Skeletal muscle satellite cell (primary cell): ENCODE results near the gene DBNL. TPM values are rescaled to one million over a fixed set of nuclear protein-coding genes. Genes with fewer than 3 reads are reported as not detected.
"Not testable (repeated sequence)": the region's sequence is repeated elsewhere in the genome, so short reads cannot be mapped to it uniquely, and the experiment has no call there.

Source experiments
- H3K27me3 ChIP-seq: 2 replicates; pipeline ENCODE4 v1.7.0; 2013; ENCODE audit warnings: low read length; ENCODE audit not compliant: control insufficient read depth, insufficient read depth
- H3K36me3 ChIP-seq: 2 replicates; pipeline ENCODE4 v1.7.0; 2013; ENCODE audit warnings: mild to moderate bottlenecking, control low read depth, low read length; ENCODE audit not compliant: insufficient read depth
- H3K4me1 ChIP-seq: 2 replicates; pipeline ENCODE4 v1.7.0; 2013; ENCODE audit warnings: low read length; ENCODE audit not compliant: control insufficient read depth, insufficient read depth
- H3K4me2 ChIP-seq: 2 replicates; pipeline ENCODE4 v1.7.0; 2013; ENCODE audit warnings: mild to moderate bottlenecking, low read length
- H3K4me3 ChIP-seq: 2 replicates; pipeline ENCODE4 v1.7.0; 2013; ENCODE audit warnings: low read length
- H3K9ac ChIP-seq: 2 replicates; pipeline ENCODE4 v1.7.0; 2013; ENCODE audit warnings: mild to moderate bottlenecking, low read depth, low read length, moderate library complexity
- H3K9me3 ChIP-seq: replicated peaks from 2 replicates; pipeline ENCODE4 v1.7.0; 2013; ENCODE audit warnings: mild to moderate bottlenecking, control low read depth, low read length
- total RNA-seq: library from RNA; depleted of rRNA; stranded (reverse); fragments of >200 nt; gene quantifications from 2 replicates; pipeline ENCODE4 v1.2.3, GENCODE V29; 2012; rRNA removed

Gene DBNL
- 113 and 117 TPM in 2 replicates for total RNA-seq

- peaks cover 21% of the 10 kb centered on the region for H3K4me1 ChIP-seq
- H3K9ac ChIP-seq = peak within 1 kb of the TSS; percentile 88
- H3K4me3 ChIP-seq = peak within 1 kb of the TSS; percentile 86
- H3K9me3 ChIP-seq = no peaks in the 10 kb centered on the region
- H3K36me3 ChIP-seq = peaks cover 16% of the 10 kb centered on the region
- peak within 1 kb of the TSS; percentile 89 for H3K4me2 ChIP-seq
- H3K27me3 ChIP-seq = no peaks in the 10 kb centered on the region
Observed at GRCh38 chr7:44044315-44045225, at the start of gene DBNL. DBNL (plus strand) TSS chr7:44044702; CDS start chr7:44044738, 36 bp downstream.

GRCh38 chr7:43997532-43997931 lies 47.0 kb upstream of the DBNL start, which contains the start of gene SPDYE1:
SPDYE1 (plus strand) TSS chr7:43997897; CDS start chr7:43999950, 2,053 bp downstream.
- not testable (repeated sequence) for H3K36me3 ChIP-seq, H3K4me3 ChIP-seq, H3K9ac ChIP-seq, H3K4me1 ChIP-seq, H3K27me3 ChIP-seq, H3K4me2 ChIP-seq, H3K9me3 ChIP-seq

DNA sequence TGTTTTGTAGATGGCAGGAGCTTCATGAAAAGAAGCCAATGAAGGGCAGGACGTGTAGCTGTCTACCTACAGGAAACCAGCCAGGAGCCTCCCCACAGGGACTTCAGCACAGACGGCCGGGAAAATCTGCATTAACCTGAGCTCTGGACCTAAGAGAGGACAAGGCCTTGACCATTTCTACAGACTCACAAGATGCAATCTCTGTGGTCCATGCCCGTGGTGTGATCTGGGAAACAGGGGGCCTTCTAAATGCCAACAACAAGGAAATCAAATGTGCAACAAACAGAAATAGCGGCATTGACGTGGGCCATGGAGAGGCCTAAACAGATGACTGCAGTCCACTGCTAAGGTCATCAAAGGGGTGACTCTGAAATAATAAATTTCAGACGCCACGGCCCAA lies 32.4 kb upstream of the DBNL start:
- not testable (repeated sequence) for H3K27me3 ChIP-seq, H3K9me3 ChIP-seq, H3K4me2 ChIP-seq, H3K4me3 ChIP-seq, H3K9ac ChIP-seq, H3K4me1 ChIP-seq, H3K36me3 ChIP-seq

DNA sequence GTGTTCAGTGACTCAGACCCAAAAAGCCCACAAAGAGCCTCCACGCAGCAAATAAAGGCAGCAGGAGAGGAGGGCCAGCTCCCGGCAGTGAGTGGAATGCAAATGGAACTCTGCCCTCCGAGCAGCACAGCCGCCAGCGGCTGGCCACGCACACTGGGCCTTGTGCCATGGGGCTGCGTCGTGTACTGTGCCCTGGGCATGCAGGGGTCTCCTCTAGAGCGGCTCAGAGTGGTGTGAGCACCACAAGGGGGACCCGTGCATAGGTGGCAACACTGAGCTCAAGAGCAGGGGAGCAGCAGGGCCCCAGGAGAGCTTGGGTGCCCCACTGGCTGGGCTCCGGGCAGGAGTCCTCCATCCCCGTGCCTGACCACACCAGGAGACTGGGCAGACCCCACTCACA lies 29.4 kb upstream of the DBNL start:
- H3K27me3 ChIP-seq, H3K9me3 ChIP-seq, H3K4me1 ChIP-seq, H3K4me2 ChIP-seq, H3K36me3 ChIP-seq, H3K4me3 ChIP-seq, H3K9ac ChIP-seq: not testable (repeated sequence)

GRCh38 chr7:44018857-44019807 lies 25.4 kb upstream of the DBNL start:
- not testable (repeated sequence) for H3K9me3 ChIP-seq, H3K4me1 ChIP-seq, H3K36me3 ChIP-seq, H3K27me3 ChIP-seq
- Histone ChIP-seq H3K4me2 (peak overlapping the region; percentile 77), H3K4me3 (peak overlapping the region; percentile 95), H3K9ac (peak overlapping the region; percentile 95)

- not testable (repeated sequence) for H3K4me2 ChIP-seq, H3K9ac ChIP-seq, H3K4me3 ChIP-seq, H3K4me1 ChIP-seq, H3K27me3 ChIP-seq, H3K36me3 ChIP-seq, H3K9me3 ChIP-seq
Observed at GRCh38 chr7:44019825-44020224, 24.7 kb upstream of the DBNL start.

- not testable (repeated sequence) for H3K4me3 ChIP-seq, H3K9me3 ChIP-seq, H3K36me3 ChIP-seq, H3K4me2 ChIP-seq, H3K27me3 ChIP-seq, H3K9ac ChIP-seq, H3K4me1 ChIP-seq
Observed at GRCh38 chr7:44022069-44022468, 22.4 kb upstream of the DBNL start.

GRCh38 chr7:44022796-44023467 lies 21.6 kb upstream of the DBNL start:
- H3K4me2 ChIP-seq, H3K36me3 ChIP-seq, H3K27me3 ChIP-seq, H3K9me3 ChIP-seq, H3K4me3 ChIP-seq, H3K9ac ChIP-seq, H3K4me1 ChIP-seq: not testable (repeated sequence)

- not testable (repeated sequence) for H3K27me3 ChIP-seq, H3K4me2 ChIP-seq, H3K9ac ChIP-seq, H3K36me3 ChIP-seq, H3K9me3 ChIP-seq, H3K4me3 ChIP-seq, H3K4me1 ChIP-seq
Observed at GRCh38 chr7:44029433-44029832, 15.1 kb upstream of the DBNL start.

DNA sequence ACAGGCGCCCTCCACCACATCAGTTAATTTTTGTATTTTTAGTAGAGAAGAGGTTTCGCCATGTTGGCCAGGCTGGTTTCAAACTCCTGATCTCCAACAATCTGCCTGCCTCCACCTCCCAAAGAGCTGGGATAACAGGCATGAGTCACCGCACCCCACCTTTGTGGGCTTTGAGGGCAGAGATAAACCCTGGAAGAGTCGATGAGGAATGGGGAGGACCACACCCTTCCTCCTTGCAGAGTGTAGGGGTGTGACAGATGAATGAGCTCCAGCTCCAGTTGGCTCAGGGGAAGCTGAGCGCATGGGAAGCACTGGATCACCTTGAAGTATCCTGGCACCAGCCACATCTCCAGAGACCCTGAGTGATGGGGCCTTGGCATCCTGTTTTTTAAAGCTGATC lies 14.5 kb upstream of the DBNL start:
- H3K36me3 ChIP-seq, H3K27me3 ChIP-seq, H3K9ac ChIP-seq, H3K4me3 ChIP-seq, H3K9me3 ChIP-seq, H3K4me2 ChIP-seq, H3K4me1 ChIP-seq: not testable (repeated sequence)

- H3K4me1 ChIP-seq, H3K36me3 ChIP-seq, H3K4me3 ChIP-seq, H3K9ac ChIP-seq, H3K9me3 ChIP-seq, H3K4me2 ChIP-seq, H3K27me3 ChIP-seq: not testable (repeated sequence)
Observed at GRCh38 chr7:44031319-44031718, 13.2 kb upstream of the DBNL start.
